GM21526 (cell line): ENCODE results near the gene CBLIF.
"Not testable (repeated sequence)": the region's sequence is repeated elsewhere in the genome, so short reads cannot be mapped to it uniquely, and the experiment has no call there.

Experiments used
- ATAC-seq: cut with Tn5 transposase; IDR thresholded peaks from one replicate; pipeline ENCODE4 v1.9.1; 2021; ENCODE audit warnings: moderate library complexity; ENCODE audit not compliant: unreplicated experiment, low FRiP score

Gene CBLIF

DNA sequence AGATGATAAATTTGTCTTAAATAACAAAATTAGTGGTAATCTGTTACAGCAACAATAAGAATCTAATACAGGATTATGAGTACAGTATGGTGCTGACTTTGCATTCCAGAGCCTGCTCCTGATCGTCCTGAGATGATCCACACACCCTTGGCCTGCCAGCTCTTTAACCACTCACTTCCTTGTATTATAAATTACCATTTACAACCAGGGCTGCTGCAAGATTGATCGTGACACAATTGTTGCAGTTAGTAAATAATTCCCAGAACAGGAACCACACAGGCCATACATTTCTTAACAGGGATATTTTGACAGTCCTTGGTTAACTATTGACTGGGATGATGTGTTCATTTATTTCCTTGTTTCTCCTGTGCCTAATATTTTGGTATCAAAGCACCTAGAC, 3.8 kb upstream of the CBLIF start:
- ATAC-seq = no peak

DNA sequence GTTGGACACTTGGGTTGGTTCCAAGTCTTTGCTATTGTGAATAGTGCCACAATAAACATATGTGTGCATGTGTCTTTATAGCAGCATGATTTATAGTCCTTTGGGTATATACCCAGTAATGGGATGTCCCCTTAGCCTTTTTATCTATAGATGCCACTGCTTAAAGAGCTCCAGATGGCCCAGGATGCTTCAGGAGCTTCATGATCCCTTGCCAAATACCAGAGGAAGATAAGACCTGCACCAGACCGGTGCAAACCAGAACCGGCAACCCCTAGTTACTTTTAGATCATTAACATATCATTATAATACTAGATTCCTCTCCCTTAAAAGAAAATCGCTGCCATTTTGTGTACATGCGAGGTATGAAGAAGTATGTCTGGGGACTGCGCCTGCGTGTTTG, 3.1 kb upstream of the CBLIF start:
- not testable (repeated sequence) for ATAC-seq

DNA sequence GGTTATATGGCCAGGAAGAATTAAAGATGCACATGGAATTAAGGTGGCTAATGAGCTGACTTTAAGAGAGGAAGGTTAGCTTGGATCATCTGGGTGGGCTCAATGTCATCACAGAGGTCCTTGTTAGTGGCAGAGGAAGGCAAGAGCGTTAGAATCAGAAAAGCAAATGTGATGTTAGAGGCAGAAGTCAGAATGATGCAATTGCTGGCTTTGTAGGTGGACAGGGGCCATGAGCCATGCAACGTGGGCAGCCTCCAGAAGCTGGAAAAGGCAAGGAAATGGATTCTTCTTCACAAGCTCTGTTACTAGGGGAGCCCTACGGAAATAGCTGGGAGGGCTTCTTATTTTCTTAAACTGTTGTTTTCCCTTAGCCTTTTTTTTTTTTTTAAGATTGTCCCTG, 2.3 kb upstream of the CBLIF start:
- no peak for ATAC-seq

DNA sequence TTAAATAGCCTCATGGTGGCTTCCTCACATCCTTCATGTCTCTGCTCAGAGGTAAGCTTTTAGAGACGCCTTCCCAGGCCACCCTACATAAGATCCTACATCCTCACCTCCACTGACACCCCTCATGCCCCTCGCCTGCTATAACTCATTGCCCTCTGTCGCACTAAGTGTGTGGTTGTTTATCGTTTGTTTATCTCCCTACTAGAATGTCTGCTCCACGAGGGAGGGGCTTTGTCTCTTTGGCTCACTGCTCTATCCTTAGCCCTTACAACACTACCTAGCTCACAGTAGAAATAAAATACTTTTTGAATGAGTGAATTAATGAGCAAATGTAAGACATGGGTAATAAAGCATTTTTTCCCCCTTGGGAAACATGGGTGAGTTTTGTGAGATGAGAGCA, 1.3 kb upstream of the CBLIF start:
- ATAC-seq = no peak

DNA sequence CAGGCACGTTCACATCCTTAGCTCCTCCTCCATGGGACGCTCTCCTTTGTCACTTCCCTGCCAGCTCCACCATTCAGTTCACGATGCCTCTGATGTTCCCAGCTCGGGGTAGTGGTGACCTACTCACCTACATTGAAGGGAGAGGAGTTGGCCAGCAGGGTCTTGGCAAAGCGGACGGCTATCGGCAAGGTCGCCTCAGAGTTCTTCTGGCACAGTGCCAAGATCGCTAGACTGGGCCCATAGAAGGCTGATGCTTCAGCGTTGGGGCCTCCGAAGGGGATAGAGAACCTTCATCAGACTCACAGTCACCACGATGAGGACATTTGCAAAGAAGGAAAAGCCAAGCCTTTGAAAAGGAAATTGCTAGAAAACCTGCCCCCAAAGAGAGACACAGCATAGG, 3.0 kb downstream of the CBLIF start:
- no peak for ATAC-seq

DNA sequence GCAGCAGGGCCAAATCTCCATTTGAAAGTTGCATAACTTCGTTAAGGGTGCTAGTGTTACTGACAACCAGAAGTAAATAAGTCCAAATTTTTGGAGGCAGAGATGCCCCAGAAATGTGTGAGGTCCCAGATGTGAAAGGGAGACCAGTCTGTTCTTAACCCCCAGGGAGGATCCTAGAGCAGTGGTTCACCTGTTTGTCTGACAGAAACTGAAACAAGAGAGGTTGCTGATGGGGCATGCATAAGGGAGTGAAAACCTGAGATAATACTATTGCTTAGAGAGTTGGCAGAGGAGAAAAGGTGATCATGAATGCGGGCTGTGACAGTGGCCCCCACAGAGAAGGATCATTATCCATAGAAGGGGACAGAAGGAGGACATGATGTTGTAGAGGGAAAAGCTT, 3.8 kb downstream of the CBLIF start:
- peak; percentile 66 for ATAC-seq

DNA sequence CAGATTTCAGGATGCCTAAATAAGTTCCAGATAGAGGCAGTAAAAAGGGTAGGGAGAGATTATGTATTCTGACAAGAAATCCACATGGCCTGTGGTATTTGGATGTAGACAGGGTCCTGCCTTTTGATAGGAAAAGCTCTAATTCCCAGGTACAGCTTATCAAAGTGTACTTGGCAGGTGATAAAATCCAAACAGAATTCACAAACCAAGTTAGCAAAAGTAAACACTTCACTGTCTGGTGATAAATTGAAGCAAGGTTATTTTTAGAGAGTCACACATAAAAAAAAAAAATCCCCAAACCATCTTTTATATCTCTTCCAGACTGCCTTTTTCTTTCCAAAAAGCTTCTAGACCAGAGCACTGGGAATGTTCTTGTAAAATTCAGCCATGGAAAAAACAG, 5.7 kb downstream of the CBLIF start:
- ATAC-seq = no peak

DNA sequence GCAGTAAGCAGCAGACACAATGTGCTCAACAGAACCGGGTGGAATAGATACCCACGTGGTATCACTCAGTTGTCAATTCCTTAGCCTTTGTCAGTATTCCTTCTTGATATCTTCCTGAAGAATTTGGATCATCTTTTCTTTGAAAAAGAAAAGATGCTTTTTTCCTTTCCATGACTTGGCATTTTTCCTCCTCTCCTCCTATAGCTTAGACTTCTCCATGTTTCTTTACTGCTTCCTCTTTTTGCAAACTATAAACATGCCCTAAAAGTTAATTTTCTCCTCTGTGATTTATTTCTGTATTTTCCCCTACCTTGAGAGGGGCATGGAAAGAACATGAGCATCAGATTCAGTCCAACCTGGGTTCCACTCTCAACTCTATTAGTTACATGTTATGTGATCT, 11.7 kb downstream of the CBLIF start:
- no peak for ATAC-seq

DNA sequence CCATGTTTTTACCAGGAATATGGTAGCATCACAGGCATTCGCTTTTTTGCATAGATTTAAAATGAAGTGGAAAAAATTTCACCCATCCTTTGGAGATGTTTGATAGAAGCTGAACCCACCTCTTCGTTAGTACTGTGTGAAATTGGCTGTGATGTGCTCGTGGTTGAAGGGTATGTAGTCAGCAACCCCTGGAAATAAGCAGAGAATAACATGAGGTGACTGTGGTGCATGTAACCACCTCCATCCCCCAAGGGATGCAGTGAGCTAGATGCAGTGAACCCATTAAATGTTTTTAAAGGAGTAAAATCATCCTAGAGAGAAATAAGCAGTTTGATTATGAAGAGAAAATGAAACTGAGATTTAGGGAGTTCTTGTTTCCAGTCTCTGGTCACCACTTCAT, 15.9 kb downstream of the CBLIF start:
- ATAC-seq = no peak

DNA sequence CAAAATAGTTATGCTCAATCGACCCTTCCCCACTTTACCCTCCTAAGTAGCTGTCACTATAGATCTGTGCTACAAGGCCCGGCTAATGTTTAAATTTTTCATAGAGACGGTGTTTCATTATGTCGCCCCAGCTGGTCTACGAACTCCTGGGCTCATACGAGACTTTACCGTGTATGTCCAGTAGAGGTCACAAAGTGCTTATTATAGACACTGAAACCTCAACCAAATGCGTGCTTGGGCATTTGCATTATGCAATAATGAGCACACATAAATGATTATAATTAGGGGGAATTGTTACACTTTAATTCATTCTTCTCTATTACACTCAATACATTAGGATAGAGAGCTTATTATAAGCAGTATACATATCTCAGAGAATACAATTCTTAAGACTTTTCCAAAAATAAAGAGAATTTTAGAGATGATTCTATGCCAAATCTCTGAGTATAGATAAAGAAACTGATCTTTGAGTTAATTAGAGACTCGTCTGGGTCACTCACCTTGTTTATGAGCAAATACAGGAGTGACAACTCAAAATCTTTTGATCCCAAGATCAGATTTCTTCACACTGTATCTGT, 22.2 kb downstream of the CBLIF start:
- peak; percentile 87 for ATAC-seq

DNA sequence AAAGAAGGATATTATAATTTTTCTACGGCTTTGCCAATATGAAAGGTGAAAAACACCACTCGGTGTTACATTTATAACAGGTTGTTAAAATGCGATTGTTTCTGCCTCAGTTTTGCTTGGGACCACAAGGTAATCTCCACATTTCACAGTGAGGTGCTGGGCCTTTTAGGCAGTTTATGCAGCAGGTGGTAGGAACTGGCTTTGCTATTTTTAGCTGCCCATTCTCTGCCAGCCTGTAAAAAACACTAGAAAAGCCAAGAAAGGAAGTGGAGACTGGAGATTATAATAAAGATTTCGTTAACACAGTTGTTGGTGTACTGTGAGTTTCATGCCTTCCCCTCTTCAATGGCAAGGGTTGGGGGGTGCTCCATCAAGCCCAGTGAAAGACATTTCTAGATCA, 26.7 kb downstream of the CBLIF start:
- ATAC-seq = no peak

DNA sequence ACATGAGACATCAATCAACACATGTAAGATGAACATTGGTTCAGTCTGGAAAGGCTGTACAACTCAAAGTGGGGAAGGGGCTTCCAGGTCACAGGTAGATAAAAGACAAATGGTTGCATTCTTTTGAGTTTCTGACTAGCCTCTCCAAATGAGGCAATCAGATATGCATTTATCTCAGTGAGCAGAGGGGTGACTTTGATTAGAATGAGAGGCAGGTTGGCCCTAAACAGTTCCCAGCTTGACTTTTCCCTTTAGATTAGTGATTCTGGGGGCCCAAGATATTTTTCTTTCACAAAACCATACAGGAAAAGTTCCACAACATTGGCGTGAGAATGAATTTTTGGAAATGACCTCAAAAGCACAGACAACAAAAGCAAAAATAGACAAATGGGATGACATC, 28.9 kb downstream of the CBLIF start:
- not testable (repeated sequence) for ATAC-seq

DNA sequence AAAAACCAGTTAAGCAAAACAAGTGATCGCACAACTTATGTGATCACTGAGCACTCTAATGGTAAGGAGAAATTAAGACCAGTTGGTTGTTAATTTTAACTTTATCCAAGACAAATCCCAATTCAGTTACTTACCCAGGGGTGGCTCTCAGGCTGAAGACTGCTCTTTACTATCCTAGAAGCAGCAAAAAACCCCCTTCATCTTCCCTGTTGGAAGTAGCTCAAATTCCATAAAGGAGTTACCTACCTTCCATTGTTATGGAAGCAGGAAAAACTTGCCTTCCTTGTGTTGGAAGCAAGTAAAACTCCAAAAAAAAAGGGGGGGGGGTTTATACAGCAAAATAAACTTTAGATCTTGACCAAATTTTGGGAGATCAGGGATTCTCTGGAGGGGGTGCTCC, 29.5 kb downstream of the CBLIF start:
- ATAC-seq = no peak

DNA sequence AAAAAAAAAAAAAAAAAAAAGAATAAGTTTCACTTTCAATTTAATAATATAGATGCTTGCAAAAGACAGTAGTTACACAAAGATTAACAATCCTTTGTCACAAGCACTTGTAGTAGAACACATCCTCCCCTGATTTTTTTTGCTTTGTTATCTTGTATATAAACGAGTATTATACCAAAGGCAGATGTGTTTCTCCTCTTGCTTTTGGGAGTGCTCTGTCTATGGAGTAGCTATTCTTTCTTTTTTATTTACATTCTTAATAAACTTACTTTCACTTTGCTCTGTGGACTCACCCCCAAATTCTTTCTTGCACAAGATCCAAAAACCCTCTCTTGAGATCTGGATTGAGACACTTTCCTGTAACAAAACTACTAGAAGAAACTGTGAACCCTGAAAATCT, 31.3 kb downstream of the CBLIF start:
- ATAC-seq = no peak

DNA sequence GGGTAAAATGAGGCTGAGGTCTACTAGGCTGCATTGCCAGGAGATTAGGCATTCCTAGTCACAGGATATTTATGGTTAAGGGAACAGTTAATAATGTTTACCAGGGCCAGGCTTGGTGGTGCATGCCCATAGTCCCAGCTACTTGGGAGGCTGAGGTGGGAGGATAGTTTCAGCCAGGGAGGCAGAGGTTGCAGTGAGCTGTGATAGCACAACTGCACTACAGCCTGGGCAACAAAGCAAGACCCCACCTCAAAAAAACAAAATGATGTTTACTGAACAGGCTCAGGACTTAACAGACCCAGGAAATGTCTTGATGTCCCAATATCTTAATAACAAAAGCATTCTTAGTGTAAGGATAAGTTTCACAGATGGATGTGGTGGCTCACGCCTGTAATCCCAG, 31.9 kb downstream of the CBLIF start:
- no peak for ATAC-seq

DNA sequence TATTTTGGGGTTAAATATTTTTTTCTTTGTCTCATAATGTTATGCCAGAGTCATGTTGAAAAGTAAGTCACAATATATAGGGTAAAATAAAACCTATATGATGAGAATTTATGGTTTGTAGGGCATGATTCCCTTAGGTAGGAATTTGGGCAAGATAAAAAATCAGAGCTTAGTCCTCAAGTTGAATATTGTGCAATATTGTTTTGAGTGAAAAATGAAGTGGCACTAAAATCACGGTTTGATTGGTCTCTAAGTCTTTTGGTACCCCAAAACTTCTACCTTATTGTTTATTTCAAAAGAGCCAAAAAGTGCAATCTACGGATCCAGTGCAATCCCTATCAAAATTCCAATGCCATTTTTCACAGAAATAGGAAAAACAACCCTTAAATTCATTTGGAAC, 33.1 kb downstream of the CBLIF start:
- no peak for ATAC-seq

DNA sequence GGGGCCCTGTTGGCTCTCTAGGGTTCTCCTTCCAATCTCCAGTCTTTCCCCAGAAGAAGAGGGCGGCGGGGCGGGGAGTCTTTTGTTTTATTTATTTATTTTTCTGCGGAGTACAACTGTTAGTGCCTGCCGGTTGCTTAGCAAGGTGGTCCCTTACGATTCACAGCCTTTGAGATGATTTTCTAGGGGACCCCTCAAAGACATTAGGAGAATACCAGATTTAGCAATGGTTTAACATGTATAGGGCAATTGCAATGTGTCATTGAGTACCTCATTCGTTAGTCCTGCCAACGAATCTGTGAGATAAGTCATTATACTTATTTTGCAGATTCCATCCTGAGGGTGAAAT, 34.4 kb downstream of the CBLIF start:
- ATAC-seq = no peak

DNA sequence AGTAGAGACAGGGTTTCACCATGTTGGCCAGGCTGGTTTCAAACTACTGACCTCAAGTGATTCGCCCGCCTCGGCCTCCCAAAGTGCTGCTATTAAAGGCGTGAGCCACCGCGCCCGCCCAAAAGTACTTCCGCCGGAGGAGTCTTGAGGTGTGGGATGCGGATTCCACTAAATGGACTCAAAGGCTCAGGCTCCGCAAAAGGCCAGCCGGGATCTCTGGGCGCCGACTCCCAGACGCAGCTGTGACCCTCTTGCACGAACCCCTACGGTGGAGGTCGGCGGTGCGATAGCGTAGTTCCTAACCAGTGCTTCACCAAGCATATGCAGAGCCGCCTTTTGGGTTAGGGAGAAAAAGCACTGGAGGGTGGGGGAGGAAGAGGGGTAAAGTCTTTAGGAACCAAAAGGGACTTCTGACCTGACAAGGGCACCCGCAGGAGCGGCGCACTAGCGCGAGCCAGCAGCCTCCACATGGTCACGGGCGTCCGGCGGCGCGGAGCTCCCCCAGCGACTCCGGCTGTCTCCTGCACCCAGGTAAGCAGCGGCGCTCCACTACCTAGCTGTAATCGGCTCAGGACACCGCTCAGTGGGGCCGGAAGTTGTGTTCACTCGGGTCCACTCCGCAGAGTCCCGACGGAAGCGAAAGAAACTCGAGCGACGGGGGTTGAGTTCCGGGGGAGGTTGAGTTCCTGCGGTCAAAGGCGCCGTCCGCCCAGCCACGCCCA, 34.9 kb downstream of the CBLIF start, which contains the start of gene MRPL16:
TSS of gene MRPL16 (minus strand) at position 590 of the 722 bp plus-strand sequence. CDS start at position 470, 120 bp downstream.
- peak; percentile 98 for ATAC-seq

DNA sequence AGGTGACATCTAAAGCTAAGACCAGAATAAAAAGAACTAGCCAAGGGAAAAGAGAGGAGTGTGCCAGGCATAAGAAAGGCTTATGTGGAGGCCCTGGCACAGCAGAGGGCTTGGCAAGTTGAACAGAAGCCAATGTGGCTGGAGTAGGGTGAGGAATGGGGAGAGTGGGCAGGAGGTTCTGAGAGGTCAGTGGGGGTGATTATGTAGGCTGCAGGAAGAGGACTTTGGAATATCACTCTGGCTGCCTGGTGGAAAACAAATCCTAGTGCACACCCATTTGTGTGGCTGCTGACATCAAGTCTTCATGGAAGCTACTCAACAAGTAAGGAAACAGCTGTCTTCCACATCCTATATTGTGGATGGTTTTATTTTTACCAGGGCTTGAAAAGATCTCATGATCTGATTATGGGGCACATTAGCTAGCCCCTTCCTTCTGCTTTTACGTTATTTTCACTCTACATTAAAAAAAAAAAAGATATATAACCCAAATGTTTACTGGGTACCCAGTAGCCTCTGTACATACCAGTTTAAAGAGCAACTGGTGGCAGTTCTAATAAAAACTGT, 38.2 kb downstream of the CBLIF start:
- no peak for ATAC-seq

DNA sequence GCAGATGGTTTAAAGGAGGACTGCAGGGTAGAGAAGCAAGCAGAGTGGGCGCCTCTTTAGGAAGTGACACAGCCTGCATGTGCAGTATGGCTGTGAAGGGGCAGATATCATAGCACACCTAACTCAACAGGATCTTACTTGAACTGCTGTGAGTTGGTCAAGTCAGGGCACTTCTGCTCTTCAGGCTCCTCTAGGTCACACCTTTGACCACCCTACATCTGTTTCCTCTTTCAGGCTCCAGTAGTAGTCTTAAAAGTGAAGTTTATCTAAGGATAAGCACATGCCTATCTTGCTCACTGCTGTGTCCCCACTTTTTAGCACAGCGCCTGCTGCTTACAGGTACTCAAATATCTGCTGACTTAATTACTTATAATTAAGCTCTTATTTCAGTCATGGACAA, 41.2 kb downstream of the CBLIF start:
- ATAC-seq = no peak

DNA sequence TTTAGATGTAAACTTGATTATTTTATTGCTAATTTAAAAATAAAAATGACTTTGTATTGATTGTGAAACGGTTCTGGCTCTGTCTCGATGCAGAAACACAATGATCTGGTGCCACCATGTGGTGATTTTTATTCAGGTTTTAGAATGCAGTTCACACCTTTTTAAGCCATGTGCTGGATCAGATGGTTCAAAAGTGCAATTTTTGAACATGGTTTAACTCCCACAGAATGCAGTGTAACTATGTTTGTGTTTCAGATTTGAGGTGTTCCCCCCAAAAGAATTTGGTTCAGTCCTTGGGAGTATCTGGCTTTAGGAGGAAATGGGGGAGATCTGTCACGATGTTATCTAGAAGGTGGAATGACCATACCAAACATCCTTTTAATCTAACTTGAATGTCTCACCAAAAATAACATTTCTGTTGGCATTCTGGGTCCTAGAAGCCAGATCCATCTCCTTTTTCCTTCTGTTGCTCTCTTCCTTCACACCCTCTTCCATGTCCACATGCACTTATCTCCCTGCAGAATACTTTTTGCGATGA, 42.6 kb downstream of the CBLIF start:
- no peak for ATAC-seq
